Stimulated activated CD4-positive, alpha-beta T cell treated with anti-CD3 and anti-CD28 coated beads, Interleukin-2, amount 100 ng/mL, for 48 hours (primary cell): ENCODE results near the gene PCDHA7.
"Not testable (repeated sequence)": the region's sequence is repeated elsewhere in the genome, so short reads cannot be mapped to it uniquely, and the experiment has no call there.

ENCODE experiments used
- DNase-seq, 2 donors: peaks; one replicate each; pipeline ENCODE4 v3.0.0-alpha.2; 2020

PCDHA7 gene

GRCh38 chr5:140833993-140834392 lies at the start of gene PCDHA7:
TSS of gene PCDHA7 (plus strand) at chr5:140834269. CDS start at chr5:140834384, 115 bp downstream.
- no peak for DNase-seq

GRCh38 chr5:140785905-140786686 lies 48.0 kb upstream of the PCDHA7 start, which contains the start of gene PCDHA1:
TSS of gene PCDHA1 (plus strand) at chr5:140786140.
- no peak for DNase-seq

GRCh38 chr5:140787422-140787821 lies 46.6 kb upstream of the PCDHA7 start:
- not testable (repeated sequence) for DNase-seq

- DNase-seq: not testable (repeated sequence)
Measured at GRCh38 chr5:140787849-140788504, 46.1 kb upstream of the PCDHA7 start.

- DNase-seq: no peak
Measured at GRCh38 chr5:140791089-140791488, 43.0 kb upstream of the PCDHA7 start.

GRCh38 chr5:140794595-140795258 lies 39.3 kb upstream of the PCDHA7 start, which contains the start of gene PCDHA2:
TSS of gene PCDHA2 (plus strand) at chr5:140794852.
- DNase-seq: no peak

GRCh38 chr5:140795259-140795641 lies 38.8 kb upstream of the PCDHA7 start:
- DNase-seq: no peak

GRCh38 chr5:140796072-140796717 lies 37.9 kb upstream of the PCDHA7 start:
- not testable (repeated sequence) for DNase-seq

GRCh38 chr5:140796718-140797095 lies 37.4 kb upstream of the PCDHA7 start:
- no peak for DNase-seq

GRCh38 chr5:140800816-140801493 lies 33.1 kb upstream of the PCDHA7 start, which contains the start of gene PCDHA3:
TSS of gene PCDHA3 (plus strand) at chr5:140801057.
- no peak for DNase-seq

GRCh38 chr5:140801494-140801841 lies 32.6 kb upstream of the PCDHA7 start:
- no peak for DNase-seq

- not testable (repeated sequence) for DNase-seq
Measured at GRCh38 chr5:140802381-140802780, 31.7 kb upstream of the PCDHA7 start.

- no peak for DNase-seq
Measured at GRCh38 chr5:140802781-140803271, 31.2 kb upstream of the PCDHA7 start.

GRCh38 chr5:140806834-140807775 lies 27.0 kb upstream of the PCDHA7 start, which contains the start of gene PCDHA4:
TSS of gene PCDHA4 (plus strand) at chr5:140807068.
- DNase-seq: peak; percentile 7 to 31

- not testable (repeated sequence) for DNase-seq
Measured at GRCh38 chr5:140808241-140808888, 25.7 kb upstream of the PCDHA7 start.

- DNase-seq: no peak
Measured at GRCh38 chr5:140808889-140809291, 25.2 kb upstream of the PCDHA7 start.

GRCh38 chr5:140821375-140822280 lies 12.4 kb upstream of the PCDHA7 start, which contains the start of gene PCDHA5:
TSS of gene PCDHA5 (plus strand) at chr5:140821613.
- peak; percentile 28 to 32 for DNase-seq

GRCh38 chr5:140822281-140822629 lies 11.8 kb upstream of the PCDHA7 start:
- DNase-seq: no peak

- not testable (repeated sequence) for DNase-seq
Measured at GRCh38 chr5:140822969-140823368, 11.1 kb upstream of the PCDHA7 start.
